NCI-H2171 treated with DMSO at 0.1 percent for 48 hours (cell line): ENCODE results near the gene KIFAP3.
"Not testable (repeated sequence)": the region's sequence is repeated elsewhere in the genome, so short reads cannot be mapped to it uniquely, and the experiment has no call there.

Experiments used
- DNase-seq: peaks from one replicate; lab custom pipeline; 2025; lab: John Stamatoyannopoulos, UW

Gene KIFAP3

DNA sequence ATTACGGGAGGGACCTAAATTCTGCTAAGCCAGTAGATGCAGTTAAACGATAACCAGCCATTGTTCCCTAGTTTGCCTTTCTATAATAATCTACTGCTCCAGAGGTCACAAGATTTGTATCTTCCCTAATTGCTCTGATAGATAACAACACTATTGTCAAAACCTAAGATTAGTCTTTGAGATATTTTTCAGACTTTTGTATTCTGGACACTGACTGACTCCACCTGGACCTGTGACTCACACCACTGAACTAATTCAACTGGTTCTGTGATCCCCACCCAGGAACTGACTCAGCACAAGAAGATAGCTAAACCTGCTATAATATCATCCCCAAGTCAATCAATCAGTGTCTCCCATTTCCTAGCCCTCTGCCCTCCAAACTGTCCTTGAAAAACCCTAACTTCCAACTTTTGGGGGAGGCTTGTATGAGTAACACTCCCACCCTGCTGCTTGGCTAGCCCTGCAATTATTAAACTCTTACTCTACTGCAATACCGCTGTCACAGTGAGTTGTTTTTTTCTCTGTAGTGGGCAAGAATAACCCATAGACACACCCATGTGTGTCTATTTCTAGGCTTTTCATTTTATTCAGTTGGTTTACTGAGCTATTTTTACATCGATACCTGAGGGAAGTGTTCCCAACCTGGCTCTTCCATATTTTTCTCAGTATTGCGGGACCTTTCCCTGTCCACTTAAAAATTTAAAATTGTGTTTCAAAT, 11.2 kb downstream of the KIFAP3 start:
- DNase-seq, result no peak

DNA sequence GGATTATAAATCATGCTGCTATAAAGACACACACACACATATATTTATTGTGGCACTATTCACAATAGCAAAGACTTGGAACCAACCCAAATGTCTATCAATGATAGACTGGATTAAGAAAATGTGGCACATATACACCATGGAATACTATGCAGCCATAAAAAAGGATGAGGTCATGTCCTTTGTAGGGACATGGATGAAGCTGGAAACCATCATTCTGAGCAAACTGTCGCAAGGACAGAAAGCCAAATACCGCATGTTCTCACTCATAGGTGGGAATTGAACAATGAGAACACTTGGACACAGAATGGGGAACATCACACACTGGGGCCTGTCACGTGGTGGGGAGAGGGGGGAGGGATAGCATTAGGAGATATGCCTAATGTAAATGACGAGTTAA, 12.8 kb downstream of the KIFAP3 start:
- DNase-seq, result not testable (repeated sequence)

DNA sequence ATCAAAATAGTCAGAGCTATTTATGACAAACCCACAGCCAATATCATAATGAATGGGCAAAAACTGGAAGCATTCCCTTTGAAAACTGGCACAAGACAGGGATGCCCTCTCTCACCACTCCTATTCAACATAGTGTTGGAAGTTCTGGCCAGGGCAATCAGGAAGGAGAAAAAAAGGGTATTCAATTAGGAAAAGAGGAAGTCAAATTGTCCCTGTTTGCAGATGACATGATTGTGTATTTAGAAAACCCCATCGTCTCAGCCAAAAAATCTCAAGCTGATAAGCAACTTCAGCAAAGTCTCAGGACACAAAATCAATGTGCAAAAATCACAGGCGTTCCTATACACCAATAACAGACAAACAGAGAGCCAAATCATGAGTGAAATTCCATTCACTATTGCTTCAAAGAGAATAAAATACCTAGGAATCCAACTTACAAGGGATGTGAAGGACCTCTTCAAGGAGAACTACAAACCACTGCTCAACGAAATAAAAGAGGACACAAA, 14.4 kb downstream of the KIFAP3 start:
- DNase-seq, result not testable (repeated sequence)

DNA sequence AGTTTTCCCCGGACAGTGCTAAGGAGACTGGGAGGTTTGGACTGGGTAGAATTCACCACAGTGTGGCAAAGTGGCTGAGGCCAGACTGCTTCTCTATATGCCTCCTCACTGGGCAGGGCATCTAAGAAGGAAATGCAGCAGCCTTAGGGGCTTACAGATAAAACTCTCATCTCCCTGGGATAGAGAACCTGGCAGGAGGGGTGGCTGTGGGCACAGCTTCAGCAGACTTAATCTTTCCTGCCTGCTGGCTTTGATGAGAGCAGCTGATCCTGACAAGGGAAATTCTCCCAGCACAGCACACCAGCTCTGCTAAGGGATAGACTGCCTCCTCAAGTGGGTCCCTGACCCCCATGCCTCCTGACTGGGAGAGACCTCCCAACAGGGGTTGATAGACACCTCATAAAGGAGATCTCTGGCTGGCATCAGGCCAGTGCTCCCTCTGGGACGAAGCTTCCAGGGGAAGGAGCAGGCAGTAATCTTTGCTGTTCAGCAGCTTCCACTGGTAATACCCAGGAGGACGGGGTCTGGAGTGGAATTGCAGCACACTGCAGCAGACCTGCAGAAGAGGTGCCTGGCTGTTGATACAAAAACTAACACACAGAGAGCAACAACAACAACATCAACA, 25.2 kb downstream of the KIFAP3 start:
- DNase-seq, result no peak

DNA sequence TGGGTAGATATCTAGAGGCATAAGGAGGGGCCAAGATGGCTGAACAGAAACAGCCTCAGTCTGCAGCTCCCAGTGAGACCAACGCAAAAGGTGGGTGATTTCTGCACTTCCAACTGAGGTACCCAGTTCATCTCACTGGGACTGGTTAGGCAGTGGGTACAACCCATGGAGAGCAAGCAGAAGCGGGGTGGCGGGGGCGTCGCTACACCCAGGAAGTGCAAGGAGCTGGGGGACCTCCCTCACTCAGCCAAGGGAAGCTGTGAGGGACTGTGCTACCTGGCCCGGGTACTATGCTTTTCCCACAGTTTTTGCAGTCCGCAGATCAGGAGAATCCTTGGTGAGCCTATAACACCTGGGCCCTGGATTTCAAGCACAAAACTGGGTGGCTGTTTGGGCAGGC, 26.0 kb downstream of the KIFAP3 start:
- no peak for DNase-seq

DNA sequence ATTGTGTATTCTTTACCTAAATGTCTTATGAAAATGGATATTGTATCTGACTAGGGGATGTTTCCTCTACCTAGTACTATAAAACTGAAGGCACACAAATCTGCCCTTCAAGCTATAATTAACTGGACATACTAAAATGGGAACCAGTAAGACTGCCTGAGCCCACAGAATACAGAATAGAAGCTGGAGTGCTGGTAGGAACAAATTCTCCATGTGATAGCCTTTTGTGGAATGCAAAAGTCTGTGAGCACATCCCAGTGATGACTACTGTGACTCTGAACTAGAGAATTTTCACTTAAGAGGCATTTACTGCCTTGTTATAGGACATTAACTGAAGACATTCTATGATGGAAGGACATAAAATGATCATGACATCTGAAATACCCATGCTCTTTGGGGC, 30.3 kb downstream of the KIFAP3 start:
- no peak for DNase-seq

DNA sequence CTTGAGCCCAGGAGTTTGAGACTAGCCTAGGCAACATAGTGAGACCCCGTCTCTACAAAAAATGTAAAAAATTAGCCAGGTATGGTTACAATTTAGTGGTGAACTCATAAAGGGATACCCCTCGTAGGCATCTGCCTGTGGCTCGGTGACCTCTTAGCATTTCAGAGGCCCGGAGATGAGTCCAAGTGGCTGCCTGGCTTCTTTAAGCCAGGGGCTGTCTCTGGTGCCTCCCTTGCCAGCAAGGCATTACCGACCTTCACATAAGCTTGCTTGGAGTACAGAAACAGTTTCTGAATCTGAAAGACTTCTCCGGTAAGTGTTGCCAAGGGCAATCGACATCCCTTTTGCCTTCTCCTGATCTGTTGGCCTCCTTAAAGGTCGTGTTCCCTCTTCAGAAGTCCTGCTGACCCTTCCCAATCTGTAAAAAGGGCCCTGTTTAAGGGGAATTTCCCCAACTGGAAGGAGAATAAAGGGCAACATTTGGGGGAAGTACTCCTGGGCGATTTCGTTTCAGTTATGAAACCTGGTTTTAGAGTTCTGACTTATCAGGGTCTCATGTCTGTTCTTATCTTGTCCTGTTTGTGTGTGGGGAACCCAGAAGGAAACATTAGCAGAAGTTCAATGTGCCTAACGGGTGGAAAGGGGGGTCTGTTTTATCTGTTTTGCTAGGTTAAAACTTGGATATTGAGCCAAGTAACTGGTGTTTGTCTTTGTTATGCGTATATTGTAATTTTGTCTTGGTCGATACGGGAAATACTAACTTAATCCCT, 32.9 kb downstream of the KIFAP3 start:
- DNase-seq, result no peak

DNA sequence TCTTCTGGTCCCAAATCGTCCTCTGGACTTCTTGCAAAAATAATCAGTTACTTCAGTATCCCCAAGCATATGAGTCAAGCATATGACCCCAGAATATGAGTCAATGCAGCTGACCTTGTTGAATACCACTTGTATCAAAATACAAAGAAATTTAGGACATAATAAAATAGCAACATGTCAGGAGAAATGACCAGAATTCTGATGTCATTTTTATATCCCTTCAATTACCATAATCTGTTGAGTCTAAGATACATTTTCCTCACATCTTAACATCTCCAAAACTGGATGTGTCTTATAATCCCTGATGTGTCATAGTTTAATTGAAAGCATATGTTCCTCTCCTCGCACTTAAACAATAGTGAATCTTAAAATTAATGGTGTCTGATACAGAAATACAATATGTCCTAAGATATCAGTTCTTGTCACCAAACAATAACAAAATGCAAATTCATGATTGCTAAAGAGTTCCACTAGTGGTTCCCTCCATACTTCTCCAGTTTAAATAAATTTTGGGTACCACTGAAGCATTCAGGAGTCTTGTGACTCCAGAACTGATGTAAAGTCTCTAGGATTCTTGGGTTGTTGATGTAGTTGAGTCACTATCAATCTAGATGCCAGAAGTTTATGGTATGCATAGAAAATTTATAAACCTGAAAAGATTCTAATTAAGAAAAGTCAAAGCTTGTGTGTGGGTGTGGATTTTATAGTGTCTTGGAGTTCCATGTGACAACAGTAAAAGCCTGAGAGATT, 41.8 kb downstream of the KIFAP3 start:
- no peak for DNase-seq

DNA sequence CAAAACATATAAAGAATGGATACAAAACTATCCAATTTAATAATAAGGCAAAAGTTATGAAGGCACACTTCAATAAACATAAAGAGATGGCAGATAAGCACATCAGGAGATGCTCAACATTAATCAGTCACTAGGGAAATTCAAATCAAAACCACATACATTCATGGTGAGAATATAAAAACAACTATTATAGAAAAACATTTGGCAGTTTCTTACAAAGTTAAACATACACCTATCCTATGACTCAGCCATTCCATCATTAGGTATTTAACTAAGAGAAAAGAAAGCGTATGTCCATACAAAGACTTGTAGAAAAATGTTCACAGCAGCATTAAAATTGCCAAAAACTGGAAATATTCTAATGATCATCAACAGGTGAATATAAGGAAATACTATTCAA, 44.3 kb downstream of the KIFAP3 start:
- no peak for DNase-seq

DNA sequence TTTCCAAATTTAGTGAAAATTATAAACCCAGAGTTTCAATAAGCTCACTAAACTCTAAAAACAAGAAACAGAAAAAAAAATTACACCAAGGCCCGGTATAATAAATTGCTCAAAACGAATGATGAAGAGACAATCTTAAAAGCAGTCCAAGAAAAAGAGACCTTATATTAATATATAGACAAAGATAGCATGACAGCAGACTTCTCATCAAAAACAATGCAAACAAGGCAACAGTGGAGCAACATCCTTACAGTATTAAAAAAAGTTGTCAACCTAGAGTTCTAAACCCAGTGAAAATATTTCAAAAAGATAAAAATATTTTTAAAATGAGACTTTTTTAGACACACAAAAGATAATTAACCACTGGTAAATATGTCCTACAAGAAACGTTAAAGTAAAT, 46.7 kb downstream of the KIFAP3 start:
- DNase-seq, result no peak

DNA sequence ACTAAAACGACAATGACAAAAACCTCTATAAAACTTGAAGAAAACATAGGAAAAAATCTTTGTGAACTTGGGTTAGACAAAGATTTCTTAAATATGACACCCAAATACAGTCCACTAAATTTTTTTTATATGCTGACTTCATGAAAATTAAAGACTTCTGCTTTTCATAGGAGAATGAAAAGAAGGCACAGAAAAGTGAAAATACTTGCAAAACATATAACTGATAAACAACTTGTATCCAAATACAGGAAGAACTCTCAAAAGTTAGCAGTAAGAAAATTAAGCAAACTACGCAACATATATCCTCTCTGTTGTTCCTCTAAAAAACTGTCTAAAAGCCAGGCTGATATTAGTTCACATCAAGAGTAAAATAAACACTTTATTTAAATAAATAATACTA, 53.6 kb downstream of the KIFAP3 start:
- DNase-seq, result no peak

DNA sequence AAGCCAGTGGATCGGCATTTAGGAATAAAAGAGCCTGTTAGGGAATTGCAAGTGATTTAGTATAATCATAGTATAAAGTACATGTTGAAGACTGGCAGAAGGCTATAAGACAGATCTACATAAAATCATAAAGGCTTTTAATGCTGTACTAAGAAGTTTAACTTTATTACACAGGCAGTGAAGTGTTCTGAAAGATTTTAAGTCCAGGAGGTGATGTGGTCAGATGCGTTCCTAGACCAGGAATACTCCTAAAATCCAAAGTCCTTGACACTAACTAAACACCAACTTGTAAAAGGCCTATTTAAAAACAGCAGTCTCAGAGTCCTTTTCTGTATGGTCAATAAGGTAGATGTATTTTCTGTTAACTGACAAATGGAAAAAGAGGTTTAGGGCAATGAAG, 57.0 kb downstream of the KIFAP3 start:
- no peak for DNase-seq

DNA sequence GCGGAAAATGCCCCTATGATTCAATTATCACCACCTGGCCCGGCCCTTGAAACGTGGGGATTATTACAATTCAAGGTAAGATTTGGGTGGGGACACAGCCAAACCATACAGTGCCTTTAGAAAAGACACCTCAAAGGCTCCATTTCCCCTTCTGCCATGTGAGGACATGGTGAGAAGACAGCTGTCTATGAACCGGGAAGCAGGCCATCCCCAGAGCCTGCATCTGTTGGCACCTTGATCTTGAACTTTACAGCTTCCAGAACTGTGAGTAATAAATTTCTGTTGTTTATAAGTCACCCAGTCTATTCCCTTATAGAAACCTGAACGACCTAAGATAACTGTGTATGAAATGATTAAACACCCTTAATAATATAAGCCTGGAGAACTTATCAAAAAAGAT, 61.6 kb downstream of the KIFAP3 start:
- DNase-seq, result no peak

DNA sequence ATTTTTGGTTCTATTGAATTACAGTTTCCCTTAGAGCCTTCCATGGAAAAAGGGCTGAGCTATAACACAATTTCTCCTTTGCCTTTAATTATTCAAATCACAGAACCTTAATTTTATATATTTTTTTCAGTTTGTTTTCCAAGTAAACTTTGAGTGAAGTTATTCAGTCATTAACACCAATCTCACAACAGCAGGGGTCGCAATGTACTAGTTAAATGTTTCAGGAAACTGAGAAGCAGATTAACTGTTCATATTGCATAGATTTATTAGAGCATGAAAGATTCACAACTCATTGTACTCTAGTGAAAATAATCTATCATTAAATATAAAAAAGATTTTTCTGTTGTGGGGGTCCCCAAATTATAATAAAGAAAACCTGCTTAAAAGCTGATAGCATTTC, 64.1 kb downstream of the KIFAP3 start:
- no peak for DNase-seq

DNA sequence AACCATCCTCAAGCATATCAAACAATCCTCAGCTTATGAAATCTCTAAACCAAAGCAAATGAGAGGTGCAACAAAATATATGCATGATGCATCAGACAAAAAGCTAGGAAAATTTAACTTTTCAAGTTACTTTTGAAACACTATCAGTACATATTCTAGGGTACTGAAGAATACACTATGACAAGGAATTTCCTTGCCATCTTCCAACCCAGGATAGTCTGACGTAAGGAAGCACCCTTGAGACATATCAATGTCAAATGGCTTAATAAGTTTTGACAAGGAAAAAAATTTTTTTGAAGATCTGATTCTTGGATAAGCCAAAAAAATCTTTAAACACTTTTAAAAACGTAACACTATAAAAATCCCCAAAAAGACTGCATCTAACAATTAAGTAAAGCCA, 64.9 kb downstream of the KIFAP3 start:
- no peak for DNase-seq

DNA sequence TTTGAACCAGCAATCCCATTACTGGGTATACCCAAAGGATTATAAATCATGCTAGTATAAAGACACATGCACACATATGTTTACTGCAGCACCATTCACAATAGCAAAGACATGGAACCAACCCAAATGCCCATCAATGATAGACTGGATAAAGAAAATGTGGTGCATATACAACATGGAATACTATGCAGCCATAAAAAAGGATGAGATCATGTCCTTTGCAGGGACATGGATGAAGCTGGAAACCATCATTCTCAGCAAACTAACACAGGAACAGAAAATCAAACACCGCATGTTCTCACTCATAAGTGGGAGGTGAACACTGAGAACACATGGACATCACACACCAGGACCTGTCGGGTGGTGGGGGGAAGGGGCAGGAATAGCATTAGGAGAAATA, 65.8 kb downstream of the KIFAP3 start:
- DNase-seq, result not testable (repeated sequence)

DNA sequence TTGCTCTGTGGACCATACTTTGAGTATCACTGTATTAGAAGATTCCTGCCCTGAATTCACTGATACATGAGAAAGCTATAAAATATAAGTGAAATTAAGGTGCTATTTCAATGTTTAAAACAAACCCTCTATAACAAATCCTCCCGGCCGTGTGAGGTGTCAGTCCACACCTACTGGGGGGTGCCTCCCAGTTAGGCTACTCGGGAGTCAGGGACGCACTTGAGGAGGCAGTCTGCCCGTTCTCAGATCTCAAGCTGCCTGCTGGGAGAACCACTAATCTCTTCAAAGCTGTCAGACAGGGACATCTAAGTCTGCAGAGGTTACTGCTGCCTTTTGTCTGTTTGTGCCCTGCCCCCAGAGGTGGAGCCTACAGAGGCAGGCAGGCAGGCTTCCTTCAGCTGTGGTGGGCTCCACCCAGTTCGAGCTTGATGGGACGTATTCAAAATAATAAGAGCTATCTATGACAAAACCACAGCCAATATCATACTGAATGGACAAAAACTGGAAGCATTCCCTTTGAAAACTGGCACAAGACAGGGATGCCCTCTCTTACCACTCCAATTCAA, 71.1 kb downstream of the KIFAP3 start:
- not testable (repeated sequence) for DNase-seq

DNA sequence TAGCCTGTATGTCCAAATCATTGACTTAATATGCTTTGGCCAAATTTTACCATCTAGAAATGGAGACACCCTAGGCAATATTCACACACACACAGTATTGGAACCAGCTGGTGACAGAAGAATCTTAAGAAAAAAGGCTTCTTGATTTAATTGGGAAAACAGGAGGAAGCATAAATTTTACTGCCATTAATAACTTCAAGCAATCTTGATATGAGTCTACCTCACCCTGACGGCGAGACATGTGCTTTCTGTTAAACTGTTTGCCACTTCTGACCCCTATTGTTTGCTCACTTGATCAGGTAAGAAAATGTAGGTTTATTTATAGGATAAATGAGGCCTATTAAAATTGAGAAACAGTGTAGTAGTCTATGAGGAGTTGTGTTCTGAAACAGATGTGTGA, 73.2 kb downstream of the KIFAP3 start:
- DNase-seq, result no peak

DNA sequence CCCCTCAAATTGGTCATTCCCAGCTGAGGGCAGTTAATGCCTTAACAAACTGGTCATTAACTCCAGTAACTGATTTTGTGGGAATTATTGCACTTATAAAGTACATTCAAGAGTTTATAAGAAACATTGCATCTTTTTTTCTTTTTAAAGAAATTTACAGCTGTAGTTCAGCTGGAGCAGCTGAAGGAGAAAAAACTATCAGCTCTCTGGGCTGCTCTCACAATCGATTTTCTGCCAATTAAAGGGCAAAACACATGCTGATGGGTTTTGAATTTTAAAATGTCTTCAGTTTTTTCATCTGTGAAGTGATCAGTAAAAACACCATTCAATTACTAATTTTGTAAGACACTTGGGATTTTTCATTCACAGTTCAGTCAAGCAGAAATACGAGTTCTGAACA, 74.7 kb downstream of the KIFAP3 start:
- no peak for DNase-seq

DNA sequence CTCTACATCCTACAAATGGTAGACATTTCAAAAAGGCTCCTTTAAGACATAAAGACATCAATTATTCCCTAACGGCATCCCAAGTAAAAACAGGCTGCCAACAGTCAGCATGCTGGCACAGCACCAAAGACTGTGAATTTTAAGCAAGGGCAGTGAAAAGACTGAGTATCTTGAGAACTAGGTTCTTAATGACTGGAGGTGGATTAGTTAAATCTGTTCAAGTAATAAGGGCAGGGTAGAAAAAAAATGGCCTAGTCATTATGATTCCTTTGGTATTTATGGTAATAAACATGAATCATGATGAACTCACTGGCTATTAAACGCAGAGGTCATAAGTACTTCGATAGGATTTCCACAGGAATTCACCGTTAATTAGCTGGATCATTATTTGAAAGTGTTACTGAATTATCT, 75.2 kb downstream of the KIFAP3 start:
- DNase-seq, result no peak

DNA sequence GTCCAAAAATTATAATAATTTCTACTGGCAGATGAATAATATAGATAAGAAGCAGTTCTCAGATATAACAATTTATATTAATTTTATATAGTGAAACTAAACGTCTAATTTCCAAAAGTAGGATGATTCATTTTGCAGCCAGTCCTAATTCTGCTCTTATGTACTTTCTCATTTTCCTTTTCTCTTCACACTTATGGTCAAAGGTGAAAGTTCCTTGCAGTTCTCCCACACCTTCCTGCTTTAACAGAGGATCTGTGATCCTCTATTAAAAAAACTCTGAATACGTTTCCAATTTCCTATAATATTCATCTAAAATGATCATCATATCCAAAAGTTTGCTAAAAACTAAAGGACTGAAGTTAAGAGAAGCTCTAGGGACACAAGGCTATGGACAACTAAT, 78.5 kb downstream of the KIFAP3 start:
- no peak for DNase-seq

DNA sequence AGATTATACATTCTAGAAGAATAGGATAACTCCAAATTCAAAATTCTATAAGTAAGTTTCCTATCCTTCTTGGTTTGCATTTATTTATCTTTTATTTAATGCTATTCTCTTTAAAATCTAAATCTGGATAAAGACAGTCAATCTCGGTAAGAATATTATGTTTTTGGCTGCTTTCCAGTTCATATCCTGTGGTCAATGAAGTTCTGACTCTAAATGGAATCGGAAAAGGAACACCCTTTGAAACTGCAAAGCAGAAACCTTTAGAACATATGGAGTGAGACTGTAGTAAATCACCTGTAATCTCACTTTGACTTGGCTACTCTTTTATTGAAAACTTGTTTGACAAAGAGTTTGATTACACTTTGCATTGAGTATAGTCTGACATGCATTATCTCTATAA, 85.2 kb downstream of the KIFAP3 start:
- no peak for DNase-seq
